Measurements from ENCODE around the gene ATP9B. TPM values are rescaled to one million over a fixed set of nuclear protein-coding genes. Genes with fewer than 3 reads are reported as not detected.

The ATP9B gene
- total RNA-seq, 1 experiment from 2014 or later = 44.4 TPM

DNA sequence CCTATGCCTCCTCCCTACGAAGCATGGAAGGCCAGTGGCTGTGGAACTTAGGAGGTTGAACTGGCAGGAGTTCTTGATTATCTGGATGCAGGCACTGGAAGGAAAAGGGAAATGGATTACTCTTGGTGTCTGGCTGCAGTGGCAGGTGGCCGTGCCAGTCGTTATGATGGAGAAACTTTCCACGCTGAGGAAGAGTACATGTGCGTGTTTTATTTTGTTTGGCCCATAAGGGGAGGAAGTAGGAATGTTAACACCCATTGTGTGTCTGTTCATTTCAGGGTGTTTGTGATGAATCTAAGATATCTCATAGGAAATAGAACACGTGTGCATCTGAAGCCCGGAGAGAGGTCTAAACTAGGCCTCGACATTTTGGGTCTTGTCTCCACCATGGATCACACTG, 203.7 kb downstream of the ATP9B start:
- CTCF ChIA-PET = no interaction called here
- H3K36me3 ChIP-seq (ENCODE audit: control insufficient read depth, insufficient read depth, low read length) = no peaks in the 10 kb centered on the region
- DNase-seq (ENCODE audit: low read depth, low spot score) = no peak
- no peaks in the 10 kb centered on the region for H3K27me3 ChIP-seq (ENCODE audit: control insufficient read depth, insufficient read depth, low read length)
- no peaks in the 10 kb centered on the region for H3K9me3 ChIP-seq (ENCODE audit: control insufficient read depth, insufficient read depth, low read depth, low read length)
- TF ChIP-seq, protein P1, sequence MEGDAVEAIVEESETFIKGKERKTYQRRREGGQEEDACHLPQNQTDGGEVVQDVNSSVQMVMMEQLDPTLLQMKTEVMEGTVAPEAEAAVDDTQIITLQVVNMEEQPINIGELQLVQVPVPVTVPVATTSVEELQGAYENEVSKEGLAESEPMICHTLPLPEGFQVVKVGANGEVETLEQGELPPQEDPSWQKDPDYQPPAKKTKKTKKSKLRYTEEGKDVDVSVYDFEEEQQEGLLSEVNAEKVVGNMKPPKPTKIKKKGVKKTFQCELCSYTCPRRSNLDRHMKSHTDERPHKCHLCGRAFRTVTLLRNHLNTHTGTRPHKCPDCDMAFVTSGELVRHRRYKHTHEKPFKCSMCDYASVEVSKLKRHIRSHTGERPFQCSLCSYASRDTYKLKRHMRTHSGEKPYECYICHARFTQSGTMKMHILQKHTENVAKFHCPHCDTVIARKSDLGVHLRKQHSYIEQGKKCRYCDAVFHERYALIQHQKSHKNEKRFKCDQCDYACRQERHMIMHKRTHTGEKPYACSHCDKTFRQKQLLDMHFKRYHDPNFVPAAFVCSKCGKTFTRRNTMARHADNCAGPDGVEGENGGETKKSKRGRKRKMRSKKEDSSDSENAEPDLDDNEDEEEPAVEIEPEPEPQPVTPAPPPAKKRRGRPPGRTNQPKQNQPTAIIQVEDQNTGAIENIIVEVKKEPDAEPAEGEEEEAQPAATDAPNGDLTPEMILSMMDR (IDR thresholded peaks at IDR 0.05) = no peak
- TF ChIP-seq POLR2AphosphoS5 (IDR thresholded peaks at IDR 0.05; ENCODE audit: low read depth, low read length) (no peak), TCF7L2 (IDR thresholded peaks at IDR 0.05; ENCODE audit: low read depth, low read length) (no peak), SIN3A (IDR thresholded peaks at IDR 0.05; ENCODE audit: borderline replicate concordance, insufficient read depth, low read depth, low read length) (no peak)
- TF ChIP-seq, protein P2, sequence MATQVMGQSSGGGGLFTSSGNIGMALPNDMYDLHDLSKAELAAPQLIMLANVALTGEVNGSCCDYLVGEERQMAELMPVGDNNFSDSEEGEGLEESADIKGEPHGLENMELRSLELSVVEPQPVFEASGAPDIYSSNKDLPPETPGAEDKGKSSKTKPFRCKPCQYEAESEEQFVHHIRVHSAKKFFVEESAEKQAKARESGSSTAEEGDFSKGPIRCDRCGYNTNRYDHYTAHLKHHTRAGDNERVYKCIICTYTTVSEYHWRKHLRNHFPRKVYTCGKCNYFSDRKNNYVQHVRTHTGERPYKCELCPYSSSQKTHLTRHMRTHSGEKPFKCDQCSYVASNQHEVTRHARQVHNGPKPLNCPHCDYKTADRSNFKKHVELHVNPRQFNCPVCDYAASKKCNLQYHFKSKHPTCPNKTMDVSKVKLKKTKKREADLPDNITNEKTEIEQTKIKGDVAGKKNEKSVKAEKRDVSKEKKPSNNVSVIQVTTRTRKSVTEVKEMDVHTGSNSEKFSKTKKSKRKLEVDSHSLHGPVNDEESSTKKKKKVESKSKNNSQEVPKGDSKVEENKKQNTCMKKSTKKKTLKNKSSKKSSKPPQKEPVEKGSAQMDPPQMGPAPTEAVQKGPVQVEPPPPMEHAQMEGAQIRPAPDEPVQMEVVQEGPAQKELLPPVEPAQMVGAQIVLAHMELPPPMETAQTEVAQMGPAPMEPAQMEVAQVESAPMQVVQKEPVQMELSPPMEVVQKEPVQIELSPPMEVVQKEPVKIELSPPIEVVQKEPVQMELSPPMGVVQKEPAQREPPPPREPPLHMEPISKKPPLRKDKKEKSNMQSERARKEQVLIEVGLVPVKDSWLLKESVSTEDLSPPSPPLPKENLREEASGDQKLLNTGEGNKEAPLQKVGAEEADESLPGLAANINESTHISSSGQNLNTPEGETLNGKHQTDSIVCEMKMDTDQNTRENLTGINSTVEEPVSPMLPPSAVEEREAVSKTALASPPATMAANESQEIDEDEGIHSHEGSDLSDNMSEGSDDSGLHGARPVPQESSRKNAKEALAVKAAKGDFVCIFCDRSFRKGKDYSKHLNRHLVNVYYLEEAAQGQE (IDR thresholded peaks at IDR 0.05; ENCODE audit: insufficient read depth in 1 of 2, low read depth in 2 of 2, low read length in 1 of 2) = no peak
- BruUV-seq (replicated peaks) = no TSS peak
- no peak overlapping the region for H3K4me3 ChIP-seq (ENCODE audit: low read depth in 2 of 2, low read length in 2 of 2)
- ATAC-seq = no peak
- in situ Hi-C loops (cut with HindIII; ENCODE audit: low pct_unique_long_range_greater_than_20kb, low sequenced_read_pairs) = no loop called here
- POLR2A ChIA-PET = no interaction called here
- intact Hi-C loops (cut with micrococcal nuclease; ENCODE audit: unreplicated experiment) = no loop called here
- no peak overlapping the region for H3K27ac ChIP-seq (ENCODE audit: low read length)
- H3K4me1 ChIP-seq (ENCODE audit: control insufficient read depth, insufficient read depth, low read length) = no peaks in the 10 kb centered on the region

DNA sequence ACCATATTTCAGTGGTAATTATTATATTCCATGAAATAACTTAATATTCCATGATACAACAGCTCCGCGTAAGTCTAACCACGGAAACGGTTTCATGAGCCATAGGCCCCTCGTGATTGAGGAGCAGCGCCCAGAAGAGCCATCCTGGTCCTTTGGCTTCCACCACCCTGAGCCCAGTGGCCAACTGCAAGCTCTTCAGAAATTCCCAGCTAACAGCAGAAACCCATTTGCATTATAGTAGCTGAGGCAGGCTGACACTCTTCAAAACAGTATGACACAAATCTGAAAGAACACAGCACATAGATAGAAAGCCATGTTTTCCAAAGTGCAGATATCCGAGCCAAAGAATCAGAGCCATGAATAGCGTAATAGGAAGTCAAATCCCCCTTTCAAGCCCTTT, 205.6 kb downstream of the ATP9B start:
- no peaks in the 10 kb centered on the region for H3K27me3 ChIP-seq (ENCODE audit: control insufficient read depth, insufficient read depth, low read length)
- H3K27ac ChIP-seq (ENCODE audit: low read length) = no peak overlapping the region
- ATAC-seq = no peak
- ChIA-PET POLR2A (no interaction called here), CTCF (no interaction called here)
- no peak overlapping the region for H3K4me3 ChIP-seq (ENCODE audit: low read depth in 2 of 2, low read length in 2 of 2)
- H3K36me3 ChIP-seq (ENCODE audit: control insufficient read depth, insufficient read depth, low read length) = no peaks in the 10 kb centered on the region
- intact Hi-C loops (cut with micrococcal nuclease; ENCODE audit: unreplicated experiment) (no loop called here), in situ Hi-C loops (cut with HindIII; ENCODE audit: low pct_unique_long_range_greater_than_20kb, low sequenced_read_pairs) (no loop called here)
- TF ChIP-seq SIN3A (IDR thresholded peaks at IDR 0.05; ENCODE audit: borderline replicate concordance, insufficient read depth, low read depth, low read length) (no peak), TCF7L2 (IDR thresholded peaks at IDR 0.05; ENCODE audit: low read depth, low read length) (no peak), POLR2AphosphoS5 (IDR thresholded peaks at IDR 0.05; ENCODE audit: low read depth, low read length) (no peak)
- TF ChIP-seq, protein P1 (IDR thresholded peaks at IDR 0.05) = no peak
- TF ChIP-seq, protein P2 (IDR thresholded peaks at IDR 0.05; ENCODE audit: insufficient read depth in 1 of 2, low read depth in 2 of 2, low read length in 1 of 2) = no peak
- DNase-seq (ENCODE audit: low read depth, low spot score) = no peak
- no peaks in the 10 kb centered on the region for H3K4me1 ChIP-seq (ENCODE audit: control insufficient read depth, insufficient read depth, low read length)
- BruUV-seq (replicated peaks) = no TSS peak
- no peaks in the 10 kb centered on the region for H3K9me3 ChIP-seq (ENCODE audit: control insufficient read depth, insufficient read depth, low read depth, low read length)

All from Panc1 (cell line).